LNCaP clone FGC (cell line): ENCODE results near the gene TMPRSS15.

Experiments
- DNase-seq: peaks from one replicate; pipeline ENCODE4 v3.0.0-alpha.2; 2011; ENCODE audit warnings: low read depth
- H3K4me3 ChIP-seq: 2 replicates; pipeline ENCODE4 v1.5.1; 2011; ENCODE audit warnings: mild to moderate bottlenecking, low read depth, low read length, control low read depth
- CTCF ChIP-seq: IDR thresholded peaks from 2 replicates; pipeline ENCODE4 v1.5.1; 2012; ENCODE audit warnings: mild to moderate bottlenecking; ENCODE audit not compliant: control insufficient read depth, insufficient read depth; ENCODE audit errors: extremely low read depth

TMPRSS15 gene

GRCh38 chr21:18382141-18382540, 21.4 kb downstream of the TMPRSS15 start:
- no peak overlapping the region for H3K4me3 ChIP-seq
- no peak for TF ChIP-seq CTCF
- no peak for DNase-seq

DNA sequence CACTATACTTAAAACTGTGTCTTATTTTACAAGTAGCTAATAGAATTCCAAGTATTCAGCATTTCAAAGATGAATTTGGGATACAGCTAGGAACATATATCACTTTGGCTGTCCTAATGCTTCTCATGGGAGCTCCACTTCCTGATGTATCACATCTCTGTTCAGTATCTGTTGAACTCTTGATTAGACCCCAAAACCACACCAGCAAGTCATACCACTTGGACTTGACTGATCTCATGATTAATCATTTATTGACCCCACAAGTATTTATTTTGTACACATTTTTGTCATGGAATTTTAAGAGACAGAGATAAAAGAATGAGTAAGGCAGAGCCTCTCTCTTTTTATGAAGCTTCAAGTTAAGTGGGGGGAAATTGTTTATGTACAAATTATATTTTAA, 30.0 kb downstream of the TMPRSS15 start:
- DNase-seq: no peak
- H3K4me3 ChIP-seq: no peak overlapping the region
- TF ChIP-seq CTCF: no peak

GRCh38 chr21:18370301-18370700, 33.3 kb downstream of the TMPRSS15 start:
- DNase-seq: no peak
- H3K4me3 ChIP-seq: no peak overlapping the region
- TF ChIP-seq CTCF: no peak

DNA sequence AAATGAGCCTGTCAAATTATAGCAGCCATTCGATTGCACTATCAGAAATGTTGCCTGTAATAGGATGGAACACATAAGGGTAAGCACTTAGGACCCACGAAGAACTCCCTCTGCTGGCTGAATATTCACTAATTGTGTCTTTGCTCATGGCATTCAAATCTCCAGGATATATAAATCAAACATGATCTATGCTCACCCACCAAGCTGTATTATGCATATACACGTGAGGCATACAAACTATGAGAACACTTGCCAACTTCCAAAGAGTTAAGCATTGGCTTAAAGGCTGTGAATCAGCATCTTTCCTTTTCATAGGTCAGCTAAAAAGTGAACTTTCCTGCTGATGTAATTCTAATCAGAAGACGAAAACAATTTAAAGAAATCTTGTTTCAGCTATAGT, 34.5 kb downstream of the TMPRSS15 start:
- TF ChIP-seq CTCF: peak; percentile 45
- DNase-seq: peak; percentile 4
- H3K4me3 ChIP-seq: no peak overlapping the region

- TF ChIP-seq CTCF: no peak
- H3K4me3 ChIP-seq: no peak overlapping the region
- no peak for DNase-seq
These were observed 35.4 kb downstream of the TMPRSS15 start for GRCh38 chr21:18368205-18368604.

DNA sequence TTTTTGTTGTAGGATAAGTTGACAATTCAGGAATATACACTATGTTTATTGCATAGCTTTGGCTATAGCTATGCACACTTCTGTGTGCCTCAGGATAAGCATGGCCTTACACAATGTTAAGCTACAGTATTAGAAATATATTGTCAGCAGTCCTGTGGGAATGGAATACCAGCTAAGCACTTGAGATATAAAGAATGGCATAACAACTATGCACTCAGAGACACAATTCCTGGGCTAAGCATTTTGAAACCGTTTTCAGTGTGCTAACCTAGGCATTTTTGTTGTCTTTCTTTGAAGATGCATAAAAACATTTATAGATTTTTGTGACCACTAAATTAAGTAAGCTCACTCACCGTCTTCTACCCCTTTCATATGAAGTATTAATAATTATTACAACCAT, 46.8 kb downstream of the TMPRSS15 start:
- no peak for TF ChIP-seq CTCF
- H3K4me3 ChIP-seq: no peak overlapping the region
- no peak for DNase-seq

- no peak for TF ChIP-seq CTCF
- no peak overlapping the region for H3K4me3 ChIP-seq
- DNase-seq: no peak
These were observed 48.6 kb downstream of the TMPRSS15 start for GRCh38 chr21:18354947-18355346.
